Mesothelial cell of epicardium (in vitro differentiated cells): ENCODE results near the gene ANK2. TPM values are rescaled to one million over a fixed set of nuclear protein-coding genes. Genes with fewer than 3 reads are reported as not detected.
A peak's percentile ranks its signal among the peaks of the same experiment; 100 is the strongest.

Experiments
- DNase-seq, 2 experiments: peaks; one replicate each; pipeline ENCODE4 v3.0.0; 2021; ENCODE audit warnings: low spot score in 2 of 2; ENCODE audit not compliant: unreplicated experiment in 2 of 2
- H3K27ac Mint-ChIP-seq: 2 replicates; pipeline ENCODE4 v1.8.0; 2021; ENCODE audit warnings: mixed read lengths
- H3K27me3 Mint-ChIP-seq: 2 replicates; pipeline ENCODE4 v1.8.0; 2021; ENCODE audit warnings: low read depth, mixed read lengths
- H3K36me3 Mint-ChIP-seq: 2 replicates; pipeline ENCODE4 v1.8.0; 2021; ENCODE audit warnings: mixed read lengths
- H3K4me1 Mint-ChIP-seq: 2 replicates; pipeline ENCODE4 v1.8.0; 2021; ENCODE audit warnings: mixed read lengths
- H3K4me3 Mint-ChIP-seq: 2 replicates; pipeline ENCODE4 v1.8.0; 2021; ENCODE audit warnings: mild to moderate bottlenecking, moderate library complexity, mixed read lengths
- H3K9me3 Mint-ChIP-seq: 2 replicates; pipeline ENCODE4 v1.8.0; 2021; ENCODE audit warnings: mixed read lengths
- total RNA-seq: library from RNA; stranded (reverse); gene quantifications from 3 replicates; pipeline ENCODE4 v1.2.1, GENCODE V29; 2021
- TF ChIP-seq, protein P1 (sequence below): fragments of 200-600 bp; sonication (generic); IDR thresholded peaks from one replicate; pipeline ENCODE4 v1.5.0; 2021; ENCODE audit warnings: antibody characterized with exemption; ENCODE audit not compliant: unreplicated experiment

ANK2 gene
- total RNA-seq, 1 donor from 2014 or later, result 9.2 TPM

DNA sequence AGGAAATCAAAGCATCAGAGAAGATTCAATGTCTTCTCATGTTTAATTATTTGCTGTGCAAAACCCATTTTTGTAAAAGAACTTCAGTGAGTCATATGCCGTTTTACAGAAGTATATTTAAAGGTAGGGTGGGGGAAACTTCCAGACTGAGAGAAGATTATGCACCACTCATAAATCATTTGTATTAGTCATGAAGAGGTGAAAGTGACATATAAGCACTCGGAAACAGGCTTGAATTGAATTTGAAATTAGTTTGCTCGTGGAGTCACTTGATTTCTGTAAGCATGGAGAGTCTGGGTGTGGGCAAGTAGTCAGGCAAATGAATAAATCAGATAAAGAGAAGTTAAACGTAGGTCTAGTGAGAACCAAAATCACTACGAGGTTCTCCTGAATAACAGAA lies 335.1 kb downstream of the ANK2 start:
- H3K9me3 Mint-ChIP-seq, result peaks cover 16% of the 10 kb centered on the region
- H3K4me1 Mint-ChIP-seq, result peaks cover 25% of the 10 kb centered on the region
- H3K4me3 Mint-ChIP-seq, result no peak overlapping the region
- H3K27ac Mint-ChIP-seq, result peak overlapping the region; percentile 84
- peaks cover 2% of the 10 kb centered on the region for H3K36me3 Mint-ChIP-seq
- DNase-seq, result no peak
- no peaks in the 10 kb centered on the region for H3K27me3 Mint-ChIP-seq
- TF ChIP-seq, protein P1, sequence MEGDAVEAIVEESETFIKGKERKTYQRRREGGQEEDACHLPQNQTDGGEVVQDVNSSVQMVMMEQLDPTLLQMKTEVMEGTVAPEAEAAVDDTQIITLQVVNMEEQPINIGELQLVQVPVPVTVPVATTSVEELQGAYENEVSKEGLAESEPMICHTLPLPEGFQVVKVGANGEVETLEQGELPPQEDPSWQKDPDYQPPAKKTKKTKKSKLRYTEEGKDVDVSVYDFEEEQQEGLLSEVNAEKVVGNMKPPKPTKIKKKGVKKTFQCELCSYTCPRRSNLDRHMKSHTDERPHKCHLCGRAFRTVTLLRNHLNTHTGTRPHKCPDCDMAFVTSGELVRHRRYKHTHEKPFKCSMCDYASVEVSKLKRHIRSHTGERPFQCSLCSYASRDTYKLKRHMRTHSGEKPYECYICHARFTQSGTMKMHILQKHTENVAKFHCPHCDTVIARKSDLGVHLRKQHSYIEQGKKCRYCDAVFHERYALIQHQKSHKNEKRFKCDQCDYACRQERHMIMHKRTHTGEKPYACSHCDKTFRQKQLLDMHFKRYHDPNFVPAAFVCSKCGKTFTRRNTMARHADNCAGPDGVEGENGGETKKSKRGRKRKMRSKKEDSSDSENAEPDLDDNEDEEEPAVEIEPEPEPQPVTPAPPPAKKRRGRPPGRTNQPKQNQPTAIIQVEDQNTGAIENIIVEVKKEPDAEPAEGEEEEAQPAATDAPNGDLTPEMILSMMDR, result no peak

GRCh38 chr4:113385281-113385899 lies 335.9 kb downstream of the ANK2 start:
- H3K4me1 Mint-ChIP-seq, result peaks cover 25% of the 10 kb centered on the region
- no peaks in the 10 kb centered on the region for H3K27me3 Mint-ChIP-seq
- DNase-seq, result no peak
- H3K36me3 Mint-ChIP-seq, result peaks cover 2% of the 10 kb centered on the region
- peaks cover 20% of the 10 kb centered on the region for H3K9me3 Mint-ChIP-seq
- TF ChIP-seq, protein P1, result no peak
- no peak overlapping the region for H3K4me3 Mint-ChIP-seq
- H3K27ac Mint-ChIP-seq, result peak overlapping the region; percentile 5

DNA sequence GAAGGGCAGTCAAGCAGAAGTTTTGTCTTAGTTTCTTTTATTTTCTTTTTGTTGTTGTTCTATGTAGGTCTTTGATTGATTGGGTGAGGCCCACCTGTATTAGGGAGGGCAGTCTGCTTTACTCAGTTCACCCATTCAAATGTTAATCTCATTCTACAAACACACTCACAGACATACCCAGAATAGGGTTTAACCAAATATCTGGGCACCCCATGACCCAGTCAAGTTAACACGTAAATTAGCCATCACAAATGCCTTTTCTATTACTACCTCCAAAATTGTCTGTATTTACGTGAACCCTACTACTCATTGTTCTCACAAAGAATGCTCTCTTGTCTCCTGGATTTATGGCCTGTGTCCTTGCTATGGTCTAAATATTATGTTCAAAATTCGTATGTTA lies 339.7 kb downstream of the ANK2 start:
- no peak overlapping the region for H3K27ac Mint-ChIP-seq
- no peak overlapping the region for H3K4me3 Mint-ChIP-seq
- no peaks in the 10 kb centered on the region for H3K27me3 Mint-ChIP-seq
- no peak for DNase-seq
- TF ChIP-seq, protein P1, result no peak
- no peaks in the 10 kb centered on the region for H3K36me3 Mint-ChIP-seq
- peaks cover 13% of the 10 kb centered on the region for H3K4me1 Mint-ChIP-seq
- peaks cover 20% of the 10 kb centered on the region for H3K9me3 Mint-ChIP-seq

DNA sequence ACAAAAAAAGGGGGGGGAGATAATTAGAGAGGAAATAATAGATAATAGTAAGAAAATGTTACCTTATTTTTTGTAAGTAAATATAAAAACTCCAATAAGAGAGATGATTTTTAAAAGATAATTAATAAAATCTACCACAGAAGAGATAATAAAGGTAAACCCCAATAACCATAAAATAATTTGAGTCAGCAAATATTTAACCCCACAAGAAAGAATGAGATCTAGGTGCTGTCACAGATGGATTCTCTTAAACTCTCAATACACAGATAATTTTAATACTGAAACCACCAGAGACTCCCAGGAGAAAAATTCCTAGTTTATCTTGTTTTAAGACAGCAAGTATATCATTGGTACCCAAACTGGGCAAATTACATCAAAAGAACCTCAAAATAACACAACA lies 341.4 kb downstream of the ANK2 start:
- no peak overlapping the region for H3K27ac Mint-ChIP-seq
- TF ChIP-seq, protein P1, result no peak
- no peaks in the 10 kb centered on the region for H3K27me3 Mint-ChIP-seq
- H3K4me3 Mint-ChIP-seq, result no peak overlapping the region
- no peaks in the 10 kb centered on the region for H3K4me1 Mint-ChIP-seq
- no peaks in the 10 kb centered on the region for H3K36me3 Mint-ChIP-seq
- no peak for DNase-seq
- peaks cover 18% of the 10 kb centered on the region for H3K9me3 Mint-ChIP-seq

DNA sequence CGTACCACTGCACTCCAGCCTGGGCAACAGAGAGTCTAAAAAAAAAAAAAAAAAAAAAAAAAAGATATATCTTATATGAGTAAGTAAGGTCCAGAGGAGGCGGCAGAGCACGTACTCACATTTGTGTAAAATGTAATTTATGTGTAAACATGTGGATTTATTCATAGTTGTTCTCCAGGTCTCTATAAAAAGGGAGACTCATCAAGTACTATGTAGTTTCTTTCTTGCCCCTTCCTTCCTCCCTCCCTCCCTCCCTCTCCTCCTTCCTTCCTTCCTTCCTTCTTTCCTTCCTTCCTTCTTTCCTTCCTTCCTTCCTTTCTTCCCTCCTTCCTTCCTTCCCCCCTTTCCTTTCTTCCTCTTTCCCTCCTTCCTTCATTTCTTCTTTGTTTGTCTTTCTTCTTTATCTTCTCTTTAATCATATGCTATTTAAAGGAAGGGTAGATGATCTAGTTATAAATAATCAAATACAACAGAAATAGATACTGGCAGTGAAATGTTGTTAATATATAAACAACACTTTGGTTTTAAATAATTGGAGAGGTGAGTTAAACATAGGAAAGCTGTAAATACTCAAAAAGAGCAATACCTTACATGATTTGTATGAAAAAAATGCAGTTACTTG lies 344.8 kb downstream of the ANK2 start:
- TF ChIP-seq, protein P1, result no peak
- Mint-ChIP-seq H3K36me3 (no peaks in the 10 kb centered on the region), H3K4me3 (no peak overlapping the region), H3K27me3 (no peaks in the 10 kb centered on the region), H3K4me1 (no peaks in the 10 kb centered on the region), H3K9me3 (peaks cover 7% of the 10 kb centered on the region), H3K27ac (no peak overlapping the region)
- no peak for DNase-seq
